Liver (tissue), 3 donors: ENCODE measurements around the gene CRYBA1.

ENCODE experiments used
- SP1 ChIP-seq: IDR thresholded peaks from 2 replicates; pipeline ENCODE4 v1.6.1; 2018; ENCODE audit warnings: antibody characterized with exemption, mild to moderate bottlenecking
- TF ChIP-seq, protein P1 (sequence below): fragments of 150-350 bp; IDR thresholded peaks from 2 replicates; pipeline ENCODE4 v1.5.1; 2017; ENCODE audit warnings: improper control_type of control experiment, low read depth, low read length; ENCODE audit not compliant: missing input control
- TF ChIP-seq, protein P2 (sequence below): IDR thresholded peaks from 2 replicates; pipeline ENCODE4 v1.6.1; 2016; ENCODE audit warnings: antibody characterized with exemption
- donor health status: healthy.
- donor health status: healthy.

GRCh38 chr17:29216181-29216580 lies 30.5 kb upstream of the CRYBA1 start:
- TF ChIP-seq, protein P1, sequence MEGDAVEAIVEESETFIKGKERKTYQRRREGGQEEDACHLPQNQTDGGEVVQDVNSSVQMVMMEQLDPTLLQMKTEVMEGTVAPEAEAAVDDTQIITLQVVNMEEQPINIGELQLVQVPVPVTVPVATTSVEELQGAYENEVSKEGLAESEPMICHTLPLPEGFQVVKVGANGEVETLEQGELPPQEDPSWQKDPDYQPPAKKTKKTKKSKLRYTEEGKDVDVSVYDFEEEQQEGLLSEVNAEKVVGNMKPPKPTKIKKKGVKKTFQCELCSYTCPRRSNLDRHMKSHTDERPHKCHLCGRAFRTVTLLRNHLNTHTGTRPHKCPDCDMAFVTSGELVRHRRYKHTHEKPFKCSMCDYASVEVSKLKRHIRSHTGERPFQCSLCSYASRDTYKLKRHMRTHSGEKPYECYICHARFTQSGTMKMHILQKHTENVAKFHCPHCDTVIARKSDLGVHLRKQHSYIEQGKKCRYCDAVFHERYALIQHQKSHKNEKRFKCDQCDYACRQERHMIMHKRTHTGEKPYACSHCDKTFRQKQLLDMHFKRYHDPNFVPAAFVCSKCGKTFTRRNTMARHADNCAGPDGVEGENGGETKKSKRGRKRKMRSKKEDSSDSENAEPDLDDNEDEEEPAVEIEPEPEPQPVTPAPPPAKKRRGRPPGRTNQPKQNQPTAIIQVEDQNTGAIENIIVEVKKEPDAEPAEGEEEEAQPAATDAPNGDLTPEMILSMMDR = no peak
- TF ChIP-seq, protein P2, sequence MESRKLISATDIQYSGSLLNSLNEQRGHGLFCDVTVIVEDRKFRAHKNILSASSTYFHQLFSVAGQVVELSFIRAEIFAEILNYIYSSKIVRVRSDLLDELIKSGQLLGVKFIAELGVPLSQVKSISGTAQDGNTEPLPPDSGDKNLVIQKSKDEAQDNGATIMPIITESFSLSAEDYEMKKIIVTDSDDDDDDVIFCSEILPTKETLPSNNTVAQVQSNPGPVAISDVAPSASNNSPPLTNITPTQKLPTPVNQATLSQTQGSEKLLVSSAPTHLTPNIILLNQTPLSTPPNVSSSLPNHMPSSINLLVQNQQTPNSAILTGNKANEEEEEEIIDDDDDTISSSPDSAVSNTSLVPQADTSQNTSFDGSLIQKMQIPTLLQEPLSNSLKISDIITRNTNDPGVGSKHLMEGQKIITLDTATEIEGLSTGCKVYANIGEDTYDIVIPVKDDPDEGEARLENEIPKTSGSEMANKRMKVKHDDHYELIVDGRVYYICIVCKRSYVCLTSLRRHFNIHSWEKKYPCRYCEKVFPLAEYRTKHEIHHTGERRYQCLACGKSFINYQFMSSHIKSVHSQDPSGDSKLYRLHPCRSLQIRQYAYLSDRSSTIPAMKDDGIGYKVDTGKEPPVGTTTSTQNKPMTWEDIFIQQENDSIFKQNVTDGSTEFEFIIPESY = no peak
- TF ChIP-seq SP1 = no peak
